ENCODE results near the gene SYNGR3.
A peak's percentile ranks its signal among the peaks of the same experiment; 100 is the strongest.
"Not testable (repeated sequence)": the region's sequence is repeated elsewhere in the genome, so short reads cannot be mapped to it uniquely, and the experiment has no call there.

Gene SYNGR3

DNA sequence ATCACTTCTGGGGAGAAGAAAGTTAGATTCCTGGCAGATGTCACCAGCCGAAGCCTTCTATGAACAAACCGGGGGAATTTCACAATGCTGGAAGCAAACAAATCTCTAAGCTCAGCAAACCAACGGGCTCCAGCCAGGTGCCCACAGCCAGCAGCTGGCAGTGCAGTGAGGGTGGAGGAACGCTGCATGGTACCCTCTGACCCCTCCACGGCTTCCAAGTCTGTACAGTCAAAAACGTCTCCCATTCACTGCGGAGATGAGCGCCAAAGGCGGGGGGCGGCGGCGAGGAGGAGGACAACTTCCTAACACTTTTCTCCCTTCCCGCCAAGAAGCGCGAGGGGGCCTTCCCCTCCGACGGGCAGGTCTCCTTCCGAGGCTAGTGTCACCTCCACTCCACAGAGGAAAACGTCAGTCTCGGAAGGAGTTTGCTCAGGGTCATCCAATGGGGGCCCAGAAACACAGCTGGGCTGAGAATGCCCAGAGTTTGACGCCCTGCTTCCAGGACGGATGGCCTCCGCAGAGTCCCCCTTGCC lies 18.9 kb downstream of the SYNGR3 start:
- Histone ChIP-seq H3K79me1 (ENCODE audit: low read length) (peaks cover 30% of the 10 kb centered on the region), H3K4me3 (ENCODE audit: low read length) (peak overlapping the region; percentile 90), H3K4me2 (ENCODE audit: low read length) (peak overlapping the region; percentile 45), H3K27ac (ENCODE audit: low read depth, low read length) (no peak overlapping the region), H3K4me1 (ENCODE audit: control insufficient read depth, low read depth, low read length) (peaks cover 12% of the 10 kb centered on the region), H3K4ac (ENCODE audit: low read depth, low read length) (peak overlapping the region; percentile 72), H2BK15ac (replicated peaks; ENCODE audit: low read depth) (no peak overlapping the region), H2AK5ac (ENCODE audit: low read length) (no peak overlapping the region), H2BK120ac (ENCODE audit: low read depth, low read length) (no peak overlapping the region), H2BK5ac (ENCODE audit: low read length) (no peak overlapping the region), H3K56ac (ENCODE audit: low read length) (peak overlapping the region; percentile 96), H3K79me2 (ENCODE audit: control insufficient read depth, insufficient read depth, low read length) (peaks cover 39% of the 10 kb centered on the region), H3K27me3 (ENCODE audit: insufficient read depth, low read length, poor library complexity) (no peaks in the 10 kb centered on the region), H4K8ac (ENCODE audit: low read depth, low read length) (no peak overlapping the region), H3K9ac (ENCODE audit: low read length) (peak overlapping the region; percentile 83), H3K18ac (ENCODE audit: low read length) (no peak overlapping the region), H3K36me3 (ENCODE audit: control insufficient read depth, insufficient read depth, low read length) (no peaks in the 10 kb centered on the region), H3K23ac (ENCODE audit: low read length) (no peak overlapping the region), H4K5ac (ENCODE audit: low read length) (no peak overlapping the region)
- no CpG with 5 or more reads among the region's 23 CpGs for WGBS (ENCODE audit: extremely low coverage, insufficient coverage, low lambda C conversion rate)
- DNase-seq = peak; percentile 40

DNA sequence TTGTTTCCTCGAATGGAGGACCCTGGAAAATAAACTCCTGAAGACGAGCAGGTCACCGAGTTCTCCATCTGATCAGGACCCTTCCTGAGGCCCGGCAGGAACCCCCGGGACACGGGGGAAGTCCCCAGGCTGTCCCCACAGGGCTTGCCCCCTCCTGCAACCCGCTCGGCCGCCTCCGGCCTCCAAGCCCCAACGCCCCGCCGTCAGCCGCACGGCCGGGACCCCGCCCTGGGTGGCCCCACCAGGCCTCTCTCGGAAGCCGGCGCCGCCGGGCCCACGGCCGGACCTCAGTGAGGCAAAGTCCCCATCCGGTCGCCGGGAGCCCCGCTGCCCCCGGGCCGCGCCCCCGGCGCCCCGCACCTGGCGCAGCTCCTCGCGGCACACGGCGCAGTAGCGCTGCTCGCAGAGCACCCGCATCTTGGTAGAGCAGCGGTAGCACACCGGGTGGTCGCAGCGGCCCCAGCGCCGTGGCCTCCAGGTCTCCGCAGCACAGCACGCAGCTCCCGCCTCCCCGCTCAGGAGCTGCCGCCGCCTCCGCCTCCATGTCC lies 19.5 kb downstream of the SYNGR3 start:
- Histone ChIP-seq H2BK5ac (ENCODE audit: low read length) (no peak overlapping the region), H3K9ac (ENCODE audit: low read length) (peak overlapping the region; percentile 83), H4K8ac (ENCODE audit: low read depth, low read length) (no peak overlapping the region), H2BK120ac (ENCODE audit: low read depth, low read length) (no peak overlapping the region), H3K4me2 (ENCODE audit: low read length) (peak overlapping the region; percentile 45), H3K79me1 (ENCODE audit: low read length) (peaks cover 30% of the 10 kb centered on the region), H3K27me3 (ENCODE audit: insufficient read depth, low read length, poor library complexity) (no peaks in the 10 kb centered on the region), H2AK5ac (ENCODE audit: low read length) (no peak overlapping the region), H3K4me1 (ENCODE audit: control insufficient read depth, low read depth, low read length) (peaks cover 10% of the 10 kb centered on the region), H3K56ac (ENCODE audit: low read length) (peak overlapping the region; percentile 96), H3K27ac (ENCODE audit: low read depth, low read length) (peak overlapping the region; percentile 20), H3K4me3 (ENCODE audit: low read length) (peak overlapping the region; percentile 90), H3K23ac (ENCODE audit: low read length) (no peak overlapping the region), H3K18ac (ENCODE audit: low read length) (peak overlapping the region; percentile 64), H3K36me3 (ENCODE audit: control insufficient read depth, insufficient read depth, low read length) (no peaks in the 10 kb centered on the region), H4K5ac (ENCODE audit: low read length) (no peak overlapping the region), H2BK15ac (replicated peaks; ENCODE audit: low read depth) (no peak overlapping the region), H3K4ac (ENCODE audit: low read depth, low read length) (peak overlapping the region; percentile 72), H3K79me2 (ENCODE audit: control insufficient read depth, insufficient read depth, low read length) (peaks cover 39% of the 10 kb centered on the region)
- no peak for DNase-seq
- no CpG with 5 or more reads among the region's 55 CpGs for WGBS (ENCODE audit: extremely low coverage, insufficient coverage, low lambda C conversion rate)

DNA sequence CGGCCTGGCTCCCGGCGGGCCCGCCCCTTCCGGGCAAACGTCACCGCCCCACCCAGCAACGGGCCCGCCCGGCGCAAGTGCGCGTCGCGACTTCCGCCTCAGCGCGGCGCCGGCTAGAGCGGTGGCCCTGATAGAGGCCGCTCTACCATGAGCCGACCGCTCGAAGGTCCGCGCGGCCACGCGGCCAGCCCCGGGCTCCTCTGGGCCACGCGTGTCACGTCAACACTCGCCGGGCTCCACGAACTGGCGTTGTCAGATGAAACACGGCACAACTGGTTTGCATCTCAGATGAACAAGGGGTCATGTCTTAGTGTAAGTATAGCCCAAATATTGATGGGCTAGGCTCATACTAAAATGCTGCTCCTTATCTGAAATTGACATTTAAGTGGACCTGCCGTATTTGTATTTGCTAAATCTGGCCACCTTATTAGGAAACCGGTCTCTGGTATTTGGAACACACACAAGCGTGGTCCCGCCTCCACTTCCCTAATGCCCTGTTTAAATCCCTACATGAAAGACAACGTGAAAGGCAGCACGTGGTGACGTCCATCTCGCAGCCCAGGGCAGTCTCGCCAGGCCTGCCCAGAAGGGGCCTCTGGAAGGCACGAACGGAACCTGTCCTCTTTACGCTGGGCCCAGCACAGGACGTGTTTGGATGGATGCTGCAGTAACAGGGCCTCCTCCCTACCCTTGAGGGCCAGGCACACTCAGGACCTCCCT lies 20.2 kb downstream of the SYNGR3 start, which contains the start of gene ZNF598:
Gene ZNF598 (minus strand): TSS at position 31 of the 720 bp plus-strand sequence.
- H3K36me3 ChIP-seq (ENCODE audit: control insufficient read depth, insufficient read depth, low read length) = no peaks in the 10 kb centered on the region
- H2BK120ac ChIP-seq (ENCODE audit: low read depth, low read length) = no peak within 1 kb of the TSS
- H3K56ac ChIP-seq (ENCODE audit: low read length) = peak within 1 kb of the TSS; percentile 99
- H3K9ac ChIP-seq (ENCODE audit: low read length) = peak within 1 kb of the TSS; percentile 100
- H3K4me2 ChIP-seq (ENCODE audit: low read length) = peak within 1 kb of the TSS; percentile 87
- peaks cover 9% of the 10 kb centered on the region for H3K4me1 ChIP-seq (ENCODE audit: control insufficient read depth, low read depth, low read length)
- H3K4me3 ChIP-seq (ENCODE audit: low read length) = peak within 1 kb of the TSS; percentile 97
- H2BK15ac ChIP-seq (replicated peaks; ENCODE audit: low read depth) = no peak within 1 kb of the TSS
- peak within 1 kb of the TSS; percentile 91 for H4K5ac ChIP-seq (ENCODE audit: low read length)
- peak within 1 kb of the TSS; percentile 64 for H3K18ac ChIP-seq (ENCODE audit: low read length)
- no CpG with 5 or more reads among the region's 52 CpGs for WGBS (ENCODE audit: extremely low coverage, insufficient coverage, low lambda C conversion rate)
- H2AK5ac ChIP-seq (ENCODE audit: low read length) = peak within 1 kb of the TSS; percentile 19
- no peak within 1 kb of the TSS for H4K8ac ChIP-seq (ENCODE audit: low read depth, low read length)
- H2BK5ac ChIP-seq (ENCODE audit: low read length) = peak within 1 kb of the TSS; percentile 93
- peak; percentile 93 for DNase-seq
- H3K79me1 ChIP-seq (ENCODE audit: low read length) = peaks cover 28% of the 10 kb centered on the region
- peak within 1 kb of the TSS; percentile 83 for H3K4ac ChIP-seq (ENCODE audit: low read depth, low read length)
- peak within 1 kb of the TSS; percentile 45 for H3K23ac ChIP-seq (ENCODE audit: low read length)
- peak within 1 kb of the TSS; percentile 20 for H3K27ac ChIP-seq (ENCODE audit: low read depth, low read length)
- peaks cover 39% of the 10 kb centered on the region for H3K79me2 ChIP-seq (ENCODE audit: control insufficient read depth, insufficient read depth, low read length)
- no peaks in the 10 kb centered on the region for H3K27me3 ChIP-seq (ENCODE audit: insufficient read depth, low read length, poor library complexity)

DNA sequence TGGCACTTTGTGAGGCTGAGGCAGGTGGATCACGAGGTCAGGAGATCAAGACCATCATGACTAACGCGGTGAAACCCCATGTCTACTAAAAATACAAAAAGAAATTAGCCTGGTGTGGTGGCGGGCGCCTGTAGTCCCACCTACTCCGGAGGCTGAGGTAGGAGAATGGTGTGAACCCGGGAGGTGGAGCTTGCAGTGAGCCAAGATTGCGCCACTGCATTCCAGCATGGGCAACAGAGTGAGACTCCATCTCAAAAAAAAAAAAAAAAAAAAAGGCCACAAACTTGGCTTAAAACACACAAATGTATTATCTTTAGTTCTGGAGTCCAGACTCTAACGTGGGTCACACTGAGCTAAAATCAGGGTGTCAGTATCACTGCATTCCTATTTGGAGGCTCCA lies 22.0 kb downstream of the SYNGR3 start:
- H3K79me1 ChIP-seq (ENCODE audit: low read length) = peaks cover 15% of the 10 kb centered on the region
- WGBS (ENCODE audit: extremely low coverage, insufficient coverage, low lambda C conversion rate) = no CpG with 5 or more reads among the region's 9 CpGs
- not testable (repeated sequence) for H2BK120ac ChIP-seq (ENCODE audit: low read depth, low read length); H3K27me3 ChIP-seq (ENCODE audit: insufficient read depth, low read length, poor library complexity); H3K4me1 ChIP-seq (ENCODE audit: control insufficient read depth, low read depth, low read length); H3K4me2 ChIP-seq (ENCODE audit: low read length); H3K18ac ChIP-seq (ENCODE audit: low read length); DNase-seq; H2BK5ac ChIP-seq (ENCODE audit: low read length); H2AK5ac ChIP-seq (ENCODE audit: low read length); H3K56ac ChIP-seq (ENCODE audit: low read length); H4K8ac ChIP-seq (ENCODE audit: low read depth, low read length); H2BK15ac ChIP-seq (replicated peaks; ENCODE audit: low read depth); H3K9ac ChIP-seq (ENCODE audit: low read length); H3K4me3 ChIP-seq (ENCODE audit: low read length); H4K5ac ChIP-seq (ENCODE audit: low read length); H3K27ac ChIP-seq (ENCODE audit: low read depth, low read length); H3K4ac ChIP-seq (ENCODE audit: low read depth, low read length); H3K23ac ChIP-seq (ENCODE audit: low read length); H3K36me3 ChIP-seq (ENCODE audit: control insufficient read depth, insufficient read depth, low read length)
- peaks cover 27% of the 10 kb centered on the region for H3K79me2 ChIP-seq (ENCODE audit: control insufficient read depth, insufficient read depth, low read length)

DNA sequence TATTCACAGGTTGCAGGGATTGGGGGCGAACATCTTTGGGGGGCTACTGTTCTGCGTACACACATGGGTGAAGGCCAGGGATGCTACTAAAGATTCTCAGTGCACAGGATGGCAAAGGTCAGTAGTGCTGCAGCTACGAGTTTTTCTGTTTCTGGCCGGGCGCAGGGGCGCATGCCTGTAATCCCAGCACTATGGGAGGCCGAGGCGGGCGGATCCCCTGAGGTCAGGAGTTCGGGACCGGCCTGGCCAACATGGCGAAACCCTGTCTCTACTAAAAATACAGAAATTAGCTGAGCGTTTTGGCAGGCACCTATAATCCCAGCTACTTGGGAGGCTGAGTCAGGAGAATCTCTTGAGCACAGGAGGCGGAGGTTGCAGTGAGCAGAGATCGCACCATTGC lies 23.8 kb downstream of the SYNGR3 start:
- no peak overlapping the region for H4K8ac ChIP-seq (ENCODE audit: low read depth, low read length)
- no CpG with 5 or more reads among the region's 15 CpGs for WGBS (ENCODE audit: extremely low coverage, insufficient coverage, low lambda C conversion rate)
- H3K18ac ChIP-seq (ENCODE audit: low read length) = no peak overlapping the region
- H3K4me2 ChIP-seq (ENCODE audit: low read length) = no peak overlapping the region
- peaks cover 4% of the 10 kb centered on the region for H3K4me1 ChIP-seq (ENCODE audit: control insufficient read depth, low read depth, low read length)
- peaks cover 9% of the 10 kb centered on the region for H3K79me2 ChIP-seq (ENCODE audit: control insufficient read depth, insufficient read depth, low read length)
- H2BK5ac ChIP-seq (ENCODE audit: low read length) = no peak overlapping the region
- H3K23ac ChIP-seq (ENCODE audit: low read length) = no peak overlapping the region
- no peak overlapping the region for H3K4me3 ChIP-seq (ENCODE audit: low read length)
- H2AK5ac ChIP-seq (ENCODE audit: low read length) = no peak overlapping the region
- DNase-seq = no peak
- no peak overlapping the region for H3K27ac ChIP-seq (ENCODE audit: low read depth, low read length)
- H4K5ac ChIP-seq (ENCODE audit: low read length) = no peak overlapping the region
- H3K4ac ChIP-seq (ENCODE audit: low read depth, low read length) = no peak overlapping the region
- peaks cover 5% of the 10 kb centered on the region for H3K79me1 ChIP-seq (ENCODE audit: low read length)
- H3K27me3 ChIP-seq (ENCODE audit: insufficient read depth, low read length, poor library complexity) = no peaks in the 10 kb centered on the region
- no peak overlapping the region for H3K56ac ChIP-seq (ENCODE audit: low read length)
- no peak overlapping the region for H2BK120ac ChIP-seq (ENCODE audit: low read depth, low read length)
- no peak overlapping the region for H2BK15ac ChIP-seq (replicated peaks; ENCODE audit: low read depth)
- no peaks in the 10 kb centered on the region for H3K36me3 ChIP-seq (ENCODE audit: control insufficient read depth, insufficient read depth, low read length)
- no peak overlapping the region for H3K9ac ChIP-seq (ENCODE audit: low read length)

Data from mesendoderm (in vitro differentiated cells).